Keratinocyte (primary cell): ENCODE measurements around the gene ZNF19.

ENCODE experiments used
- CTCF ChIP-seq, 3 experiments: IDR thresholded peaks in 1 of 3; conservative IDR thresholded peaks in 1 of 3; optimal IDR thresholded peaks in 1 of 3; 2 replicates in 2 of 3; 3 replicates in 1 of 3; pipeline versions ENCODE3 to v1.5.1; 2011; ENCODE audit warnings: low read length in 3 of 3, mild to moderate bottlenecking in 3 of 3, moderate library complexity in 2 of 3, control low read depth in 1 of 3, inconsistent platforms in 1 of 3; ENCODE audit not compliant: insufficient read depth in 2 of 3; ENCODE audit errors: extremely low read depth in 1 of 3
- EZH2 ChIP-seq: IDR thresholded peaks from one replicate; pipeline ENCODE4 v1.6.1; 2012; ENCODE audit warnings: inconsistent platforms, mild to moderate bottlenecking, low read length, moderate library complexity

- TF ChIP-seq CTCF (optimal IDR thresholded peaks at IDR 0.05 in 1 of 3, IDR thresholded peaks at IDR 0.05 in 1 of 3, conservative IDR thresholded peaks at IDR 0.05 in 1 of 3; ENCODE audit: extremely low read depth in 1 of 3, insufficient read depth in 2 of 3, low read length in 3 of 3) (no peak), EZH2 (no peak)
Measured at GRCh38 chr16:71473891-71474290, 15.2 kb downstream of the ZNF19 start.
